H1 (cell line): ENCODE measurements around the gene SCN1B. TPM values are rescaled to one million over a fixed set of nuclear protein-coding genes. Genes with fewer than 3 reads are reported as not detected.

Experiments
- ASH2L ChIP-seq: fragments of 200-600, 300-600 bp; sonication (generic); IDR thresholded peaks from one replicate; pipeline ENCODE4 v1.7.1; 2017; ENCODE audit warnings: low read length
- BACH1 ChIP-seq: IDR thresholded peaks from 2 replicates; pipeline ENCODE4 v1.6.1; 2012; ENCODE audit warnings: low read length, improper control_type of control experiment
- BCL11A ChIP-seq, 2 experiments: IDR thresholded peaks; one replicate each; pipeline ENCODE4 v1.6.1; 2011; ENCODE audit warnings: low read depth in 2 of 2, low read length in 2 of 2, mild to moderate bottlenecking in 2 of 2
- BRCA1 ChIP-seq: IDR thresholded peaks from 2 replicates; pipeline ENCODE4 v1.6.1; 2012; ENCODE audit warnings: low read depth, low read length, improper control_type of control experiment
- CBX8 ChIP-seq: fragments of 300-800, 300-1000 bp; sonication (generic); IDR thresholded peaks from 2 replicates; pipeline ENCODE4 v1.7.1; 2016; ENCODE audit warnings: low read depth, low read length, borderline replicate concordance
- CEBPB ChIP-seq: IDR thresholded peaks from 2 replicates; pipeline ENCODE4 v1.6.1; 2012; ENCODE audit warnings: low read depth, low read length
- CHD1 ChIP-seq: IDR thresholded peaks from 2 replicates; pipeline ENCODE4 v1.6.1; 2012; ENCODE audit warnings: low read depth, low read length, improper control_type of control experiment
- CHD2 ChIP-seq: IDR thresholded peaks from 2 replicates; pipeline ENCODE4 v1.6.1; 2012; ENCODE audit warnings: low read length, improper control_type of control experiment
- CREB1 ChIP-seq: IDR thresholded peaks from 2 replicates; pipeline ENCODE4 v1.6.1; 2012; ENCODE audit warnings: inconsistent platforms
- CTCF ChIP-seq, 3 experiments: IDR thresholded peaks; 1 replicate in 2 of 3; 2 replicates in 1 of 3; pipeline versions ENCODE4 v1.5.1 to v1.6.1; 2011; ENCODE audit warnings: low read length in 3 of 3, mild to moderate bottlenecking in 3 of 3, inconsistent platforms in 2 of 3, low read depth in 1 of 3, moderate library complexity in 1 of 3; ENCODE audit not compliant: insufficient read depth in 1 of 3; ENCODE audit errors: control extremely low read depth in 1 of 3
- E2F6 ChIP-seq: IDR thresholded peaks from 2 replicates; pipeline ENCODE4 v1.6.1; 2012; ENCODE audit warnings: inconsistent platforms
- GABPA ChIP-seq: IDR thresholded peaks from 2 replicates; pipeline ENCODE4 v1.6.1; 2011; ENCODE audit warnings: mild to moderate bottlenecking, low read length, moderate library complexity, borderline replicate concordance; ENCODE audit not compliant: insufficient read depth
- GTF2F1 ChIP-seq: IDR thresholded peaks from 2 replicates; pipeline ENCODE4 v1.6.1; 2012; ENCODE audit warnings: low read depth, low read length, improper control_type of control experiment, borderline replicate concordance
- MAX ChIP-seq: IDR thresholded peaks from 2 replicates; pipeline ENCODE4 v1.6.1; 2012; ENCODE audit warnings: inconsistent platforms
- POLR2A ChIP-seq, 2 experiments: IDR thresholded peaks; 1 replicate in 1 of 2; 2 replicates in 1 of 2; pipeline ENCODE4 v1.6.1; 2011; ENCODE audit warnings: low read depth in 2 of 2, low read length in 2 of 2, mild to moderate bottlenecking in 2 of 2; ENCODE audit errors: control extremely low read depth in 1 of 2
- POLR2AphosphoS5 ChIP-seq: IDR thresholded peaks from 2 replicates; pipeline ENCODE4 v1.6.1; 2011; ENCODE audit warnings: low read depth, low read length
- SIX5 ChIP-seq: IDR thresholded peaks from 2 replicates; pipeline ENCODE4 v1.6.1; 2011; ENCODE audit warnings: mild to moderate bottlenecking, low read depth, low read length
- SP2 ChIP-seq: IDR thresholded peaks from 2 replicates; pipeline ENCODE4 v1.6.1; 2012; ENCODE audit warnings: mild to moderate bottlenecking, low read length, inconsistent platforms
- TAF1 ChIP-seq: IDR thresholded peaks from 2 replicates; pipeline ENCODE4 v1.6.1; 2011; ENCODE audit warnings: mild to moderate bottlenecking, low read depth, low read length
- TAF7 ChIP-seq: optimal IDR thresholded peaks from 2 replicates; pipeline ENCODE3; 2011; ENCODE audit warnings: low read depth, mild to moderate bottlenecking, inconsistent platforms, low read length, moderate library complexity, borderline replicate concordance
- TBP ChIP-seq: IDR thresholded peaks from 2 replicates; pipeline ENCODE4 v1.6.1; 2011; ENCODE audit warnings: low read depth, low read length, improper control_type of control experiment
- TCF12 ChIP-seq: IDR thresholded peaks from 2 replicates; pipeline ENCODE4 v1.6.1; 2011; ENCODE audit warnings: low read depth, mild to moderate bottlenecking, low read length
- ZNF274 ChIP-seq: IDR thresholded peaks from 2 replicates; pipeline ENCODE4 v1.7.0; 2012; ENCODE audit warnings: low read length, borderline replicate concordance; ENCODE audit errors: extremely low read depth
- polyA plus RNA-seq, 7 experiments: library from polyadenylated mRNA; depleted of rRNA in 3 of 7; stranded (reverse) in 5 of 7; unstranded in 2 of 7; fragments of >200 nt in 5 of 7; fragments of 200-250 nt in 2 of 7; gene quantifications; 1 replicate in 5 of 7; 2 replicates in 1 of 7; 4 replicates in 1 of 7; pipeline versions ENCODE4 v1.2.1 to v1.2.3, GENCODE V29; 2011 to 2013; ENCODE audit warnings: missing spikeins in 2 of 7, mixed read lengths in 2 of 7
- total RNA-seq: library from RNA; stranded (reverse); fragmentation: NEBNext Ultra II Directional; extraction: Animal tissue kit (Norgen Biotek cat#: 25700); gene quantifications from 2 replicates; pipeline ENCODE4 v1.2.1, GENCODE V29; 2021

Gene SCN1B
- total and polyA plus RNA-seq, 2 of the 8 experiments (the other 6 are each of a cell fraction or from before 2014, with no cell fraction given), result 3.1 to 3.5 TPM

GRCh38 chr19:34999498-35000337 lies 30.6 kb upstream of the SCN1B start, which contains the start of gene GRAMD1A (continued):
- TF ChIP-seq POLR2AphosphoS5, result no peak; the same call in none of the 2 replicates
- peak; percentile 80 to 90 for TF ChIP-seq POLR2A (IDR thresholded peaks at IDR 0.05; ENCODE audit: control extremely low read depth in 1 of 2, low read depth in 2 of 2, low read length in 2 of 2)
- TF ChIP-seq CHD2, result 0 out of 2 replicates have a peak, but pooled peaks have one; percentile 17
- no peak for TF ChIP-seq CTCF (IDR thresholded peaks at IDR 0.05; ENCODE audit: control extremely low read depth in 1 of 3, insufficient read depth in 1 of 3, low read depth in 1 of 3, low read length in 3 of 3)
- TF ChIP-seq SIX5, result no peak
- peak; percentile 71 for TF ChIP-seq TAF1
- no peak for TF ChIP-seq TCF12
- no peak for TF ChIP-seq CHD1
- peak; percentile 46 for TF ChIP-seq TAF7
- TF ChIP-seq CEBPB, result no peak
- no peak for TF ChIP-seq CBX8
- TF ChIP-seq CREB1, result peak; percentile 85
- TF ChIP-seq BCL11A (IDR thresholded peaks at IDR 0.05; ENCODE audit: low read depth in 2 of 2, low read length in 2 of 2), result no peak
- TF ChIP-seq GTF2F1, result no peak
- TF ChIP-seq BRCA1, result no peak
- no peak for TF ChIP-seq SP2
- peak; percentile 65 for TF ChIP-seq TBP
- no peak for TF ChIP-seq E2F6
- no peak for TF ChIP-seq BACH1
- peak; percentile 85 for TF ChIP-seq ASH2L
- TF ChIP-seq GABPA, result no peak
- no peak for TF ChIP-seq ZNF274
- TF ChIP-seq MAX, result peak; percentile 5; the same call in 1 of the 2 replicates
